Fibroblast of mammary gland (primary cell): ENCODE data around the gene ANAPC2.

ENCODE experiments used
- DNase-seq: peaks from one replicate; pipeline ENCODE4 v3.0.0-alpha.2; 2010; ENCODE audit warnings: low read depth
- H3K4me3 ChIP-seq: 2 replicates; pipeline ENCODE4 v1.5.1; 2011; ENCODE audit warnings: low read depth, mild to moderate bottlenecking, low read length, moderate library complexity; ENCODE audit not compliant: control insufficient read depth
- CTCF ChIP-seq: conservative IDR thresholded peaks from 2 replicates; pipeline ENCODE4 v1.5.1; 2011; ENCODE audit warnings: low read depth, low read length, inconsistent platforms; ENCODE audit not compliant: control insufficient read depth, insufficient read depth

Gene ANAPC2

GRCh38 chr9:137179761-137180160 lies 8.6 kb downstream of the ANAPC2 start:
- no peak for TF ChIP-seq CTCF
- H3K4me3 ChIP-seq, result no peak overlapping the region
- no peak for DNase-seq

GRCh38 chr9:137178939-137179630 lies 9.3 kb downstream of the ANAPC2 start:
- no peak for TF ChIP-seq CTCF
- DNase-seq, result no peak
- H3K4me3 ChIP-seq, result no peak overlapping the region

- TF ChIP-seq CTCF, result no peak
- DNase-seq, result no peak
- H3K4me3 ChIP-seq, result no peak overlapping the region
Observed at GRCh38 chr9:137178201-137178938, 10.0 kb downstream of the ANAPC2 start.

- peak; percentile 34 for DNase-seq
- TF ChIP-seq CTCF, result peak; percentile 71
- H3K4me3 ChIP-seq, result no peak overlapping the region
Observed at GRCh38 chr9:137176302-137177182, 11.8 kb downstream of the ANAPC2 start.

GRCh38 chr9:137175345-137175961 lies 12.9 kb downstream of the ANAPC2 start:
- H3K4me3 ChIP-seq, result no peak overlapping the region
- TF ChIP-seq CTCF, result no peak
- DNase-seq, result no peak

GRCh38 chr9:137174722-137175293 lies 13.6 kb downstream of the ANAPC2 start:
- H3K4me3 ChIP-seq, result no peak overlapping the region
- DNase-seq, result no peak

More at GRCh38 chr9:137174722-137175293, 13.6 kb downstream of the ANAPC2 start:
- no peak for TF ChIP-seq CTCF
